NT2/D1 (cell line): ENCODE results near the gene KPNA4.

Source experiments
- SUZ12 ChIP-seq: IDR thresholded peaks from 2 replicates; pipeline ENCODE4 v1.6.1; 2011; ENCODE audit not compliant: insufficient read length, insufficient read depth; ENCODE audit errors: extremely low read depth
- YY1 ChIP-seq: IDR thresholded peaks from 2 replicates; pipeline ENCODE4 v1.6.1; 2011; ENCODE audit not compliant: insufficient read length, insufficient read depth
- ZNF274 ChIP-seq: IDR thresholded peaks from 2 replicates; pipeline ENCODE4 v1.6.1; 2011; ENCODE audit warnings: mild to moderate bottlenecking, low read depth, low read length

- TF ChIP-seq SUZ12 (no peak), ZNF274 (no peak), YY1 (no peak)
Observed at GRCh38 chr3:160482796-160483195, 82.6 kb downstream of the KPNA4 start.
